Keratinocyte (primary cell): Measurements from ENCODE around the gene ADAMTSL5. TPM values are rescaled to one million over a fixed set of nuclear protein-coding genes. Genes with fewer than 3 reads are reported as not detected.

Experiments
- DNase-seq: peaks from one replicate; pipeline ENCODE4 v3.0.0-alpha.2; 2011; ENCODE audit warnings: low read depth, missing footprints, low spot score
- FAIRE-seq: peaks from 2 replicates; lab custom pipeline; 2011; peaks lifted over from hg19 to GRCh38; lab: Jason Lieb, UNC
- H2AFZ ChIP-seq: 2 replicates; pipeline ENCODE4 v1.6.0; 2012; ENCODE audit warnings: low read length, control low read depth, inconsistent platforms; ENCODE audit not compliant: control insufficient read depth
- H3K27ac ChIP-seq: 2 replicates; pipeline ENCODE4 v1.5.1; 2011; ENCODE audit warnings: low read length; ENCODE audit not compliant: control insufficient read depth, insufficient read depth
- H3K27me3 ChIP-seq: 3 replicates; pipeline ENCODE4 v1.6.0; 2011; ENCODE audit warnings: low read length; ENCODE audit not compliant: control insufficient read depth, insufficient read depth; ENCODE audit errors: extremely low read depth
- H3K36me3 ChIP-seq, 2 experiments: 2 replicates in 1 of 2; 3 replicates in 1 of 2; pipeline ENCODE4 v1.5.1; 2011; ENCODE audit warnings: low read length in 2 of 2, mild to moderate bottlenecking in 1 of 2; ENCODE audit not compliant: control insufficient read depth in 2 of 2, insufficient read depth in 2 of 2; ENCODE audit errors: extremely low read depth in 1 of 2
- H3K4me1 ChIP-seq: 3 replicates; pipeline ENCODE4 v1.5.1; 2011; ENCODE audit warnings: low read length; ENCODE audit not compliant: control insufficient read depth, insufficient read depth; ENCODE audit errors: extremely low read depth
- H3K4me2 ChIP-seq: 3 replicates; pipeline ENCODE4 v1.6.0; 2011; ENCODE audit warnings: low read depth, low read length; ENCODE audit not compliant: control insufficient read depth, insufficient read depth; ENCODE audit errors: extremely low read depth
- H3K4me3 ChIP-seq, 3 experiments: fragments of 200-600 bp in 1 of 3; sonication (generic) in 1 of 3; 2 replicates in 2 of 3; 3 replicates in 1 of 3; pipeline ENCODE4 v1.5.1; 2011 to 2016; ENCODE audit warnings: low read length in 3 of 3, mild to moderate bottlenecking in 3 of 3, control low read depth in 2 of 3, inconsistent platforms in 1 of 3, low read depth in 1 of 3, mixed read lengths in 1 of 3, mixed run types in 1 of 3, moderate library complexity in 1 of 3; ENCODE audit not compliant: control insufficient read depth in 2 of 3, insufficient read depth in 2 of 3; ENCODE audit errors: extremely low read depth in 1 of 3
- H3K79me2 ChIP-seq: 2 replicates; pipeline ENCODE4 v1.6.0; 2012; ENCODE audit warnings: low read length; ENCODE audit not compliant: control insufficient read depth, insufficient read depth
- H3K9ac ChIP-seq: 3 replicates; pipeline ENCODE4 v1.6.0; 2011; ENCODE audit warnings: low read length; ENCODE audit not compliant: control insufficient read depth, insufficient read depth; ENCODE audit errors: extremely low read depth
- H3K9me1 ChIP-seq: 3 replicates; pipeline ENCODE4 v1.6.0; 2011; ENCODE audit warnings: low read length; ENCODE audit not compliant: control insufficient read depth, insufficient read depth; ENCODE audit errors: extremely low read depth
- H3K9me3 ChIP-seq: 2 replicates; pipeline ENCODE4 v1.5.1; 2012; ENCODE audit warnings: low read depth, low read length; ENCODE audit not compliant: control insufficient read depth
- H4K20me1 ChIP-seq: 3 replicates; pipeline ENCODE4 v1.6.0; 2011; ENCODE audit warnings: low read length; ENCODE audit not compliant: control insufficient read depth, insufficient read depth; ENCODE audit errors: extremely low read depth
- CTCF ChIP-seq, 3 experiments: IDR thresholded peaks in 1 of 3; conservative IDR thresholded peaks in 1 of 3; optimal IDR thresholded peaks in 1 of 3; 2 replicates in 2 of 3; 3 replicates in 1 of 3; pipeline versions ENCODE3 to v1.5.1; 2011; ENCODE audit warnings: low read length in 3 of 3, mild to moderate bottlenecking in 3 of 3, moderate library complexity in 2 of 3, control low read depth in 1 of 3, inconsistent platforms in 1 of 3; ENCODE audit not compliant: insufficient read depth in 2 of 3; ENCODE audit errors: extremely low read depth in 1 of 3
- EZH2 ChIP-seq: IDR thresholded peaks from one replicate; pipeline ENCODE4 v1.6.1; 2012; ENCODE audit warnings: inconsistent platforms, mild to moderate bottlenecking, low read length, moderate library complexity
- dilution Hi-C: fragments of 300-500 bp; cut with MboI; formaldehyde crosslinking; loops from one replicate; pipeline ENCODE4 v1.7.0; 2020; ENCODE audit warnings: low sequenced_read_pairs; ENCODE audit not compliant: extremely low pct_ligation_motif_present
- polyA plus RNA-seq, 5 experiments: library from polyadenylated mRNA; depleted of rRNA in 3 of 5; stranded (reverse) in 3 of 5; stranded (forward) in 1 of 5; unstranded in 1 of 5; fragments of >200 nt; gene quantifications; 1 replicate in 1 of 5; 2 replicates in 3 of 5; 3 replicates in 1 of 5; pipeline versions ENCODE4 v1.2.1 to v1.2.3, GENCODE V29; 2011 to 2012; ENCODE audit warnings: missing spikeins in 2 of 5, low read depth in 1 of 5, low replicate concordance in 1 of 5

Gene ADAMTSL5
- polyA plus RNA-seq, 1 donor (not counting 4 experiments of a cell fraction or from before 2014, with no cell fraction given): 4.2 TPM

GRCh38 chr19:1457892-1458291 lies 54.9 kb downstream of the ADAMTSL5 start:
- Histone ChIP-seq H3K4me3 (no peak overlapping the region), H3K9me1 (no peaks in the 10 kb centered on the region), H3K27me3 (peaks cover 47% of the 10 kb centered on the region), H3K36me3 (no peaks in the 10 kb centered on the region), H3K79me2 (no peaks in the 10 kb centered on the region), H3K4me1 (peaks cover 6% of the 10 kb centered on the region), H4K20me1 (no peaks in the 10 kb centered on the region), H3K9ac (no peak overlapping the region), H3K9me3 (no peaks in the 10 kb centered on the region), H2AFZ (no peak overlapping the region), H3K27ac (no peak overlapping the region), H3K4me2 (no peak overlapping the region)
- no peak for FAIRE-seq
- dilution Hi-C loops: no loop called here
- TF ChIP-seq CTCF (optimal IDR thresholded peaks at IDR 0.05 in 1 of 3, IDR thresholded peaks at IDR 0.05 in 1 of 3, conservative IDR thresholded peaks at IDR 0.05 in 1 of 3; ENCODE audit: extremely low read depth in 1 of 3, insufficient read depth in 2 of 3, low read length in 3 of 3) (no peak), EZH2 (no peak)
- DNase-seq: no peak

- no peaks in the 10 kb centered on the region for H3K79me2 ChIP-seq
- dilution Hi-C loops: no loop called here
- no peaks in the 10 kb centered on the region for H3K9me3 ChIP-seq
- H2AFZ ChIP-seq: no peak overlapping the region
- H4K20me1 ChIP-seq: no peaks in the 10 kb centered on the region
- H3K4me2 ChIP-seq: no peak overlapping the region
- peaks cover 54% of the 10 kb centered on the region for H3K27me3 ChIP-seq
- no peak overlapping the region for H3K4me3 ChIP-seq
- H3K9me1 ChIP-seq: no peaks in the 10 kb centered on the region
- TF ChIP-seq EZH2 (no peak), CTCF (optimal IDR thresholded peaks at IDR 0.05 in 1 of 3, IDR thresholded peaks at IDR 0.05 in 1 of 3, conservative IDR thresholded peaks at IDR 0.05 in 1 of 3; ENCODE audit: extremely low read depth in 1 of 3, insufficient read depth in 2 of 3, low read length in 3 of 3) (peak in 1 of 3 experiments; percentile 26)
- H3K36me3 ChIP-seq: no peaks in the 10 kb centered on the region
- no peak overlapping the region for H3K9ac ChIP-seq
- H3K4me1 ChIP-seq: peaks cover 6% of the 10 kb centered on the region
- FAIRE-seq (no peak), DNase-seq (no peak)
- no peak overlapping the region for H3K27ac ChIP-seq
Measured at GRCh38 chr19:1457031-1457739, 55.6 kb downstream of the ADAMTSL5 start.
